SU-DHL-6 (cell line): ENCODE results near the gene TAS2R38.

Experiments used
- H2AFZ ChIP-seq: fragments of 200-600 bp; sonication (generic); 2 replicates; pipeline ENCODE4 v1.6.1; 2014; ENCODE audit warnings: low read depth, mild to moderate bottlenecking, moderate library complexity, mixed read lengths, antibody characterized with exemption, low read length; ENCODE audit not compliant: severe bottlenecking
- H3F3A ChIP-seq: fragments of 200-600 bp; shearing (Covaris generic); 2 replicates; pipeline ENCODE4 v1.6.0; 2016; ENCODE audit warnings: antibody characterized with exemption, mild to moderate bottlenecking; ENCODE audit not compliant: insufficient read depth
- H3K27ac ChIP-seq: fragments of 200-600 bp; sonication (generic); 2 replicates; pipeline ENCODE4 v1.5.1; 2016; ENCODE audit warnings: low read depth, mild to moderate bottlenecking, low read length, moderate library complexity, mixed read lengths
- H3K27me3 ChIP-seq: fragments of 200-600 bp; sonication (generic), shearing (Covaris generic); 2 replicates; pipeline ENCODE4 v1.6.0; 2014; ENCODE audit warnings: mild to moderate bottlenecking, low read length
- H3K36me3 ChIP-seq: fragments of 200-600 bp; sonication (generic); 2 replicates; pipeline ENCODE4 v1.6.1; 2014; ENCODE audit warnings: mild to moderate bottlenecking, low read length, mixed read lengths
- H3K4me2 ChIP-seq: fragments of 300-600, 200-600 bp; shearing (Covaris generic), sonication (generic); 2 replicates; pipeline ENCODE4 v1.6.0; 2014; ENCODE audit warnings: low read length, low read depth, mild to moderate bottlenecking; ENCODE audit not compliant: poor library complexity, severe bottlenecking
- H3K4me3 ChIP-seq: fragments of 200-600 bp; sonication (generic); 2 replicates; pipeline ENCODE4 v1.5.1; 2014; ENCODE audit warnings: antibody characterized with exemption, low read length, mild to moderate bottlenecking, mixed read lengths; ENCODE audit not compliant: insufficient read depth, poor library complexity, severe bottlenecking
- H3K79me2 ChIP-seq: fragments of 200-600 bp; sonication (generic); 2 replicates; pipeline ENCODE4 v1.6.1; 2014; ENCODE audit warnings: mild to moderate bottlenecking, low read length, moderate library complexity; ENCODE audit not compliant: insufficient read depth
- H3K9ac ChIP-seq: fragments of 200-600 bp; sonication (generic); 2 replicates; pipeline ENCODE4 v1.7.0; 2014; ENCODE audit warnings: mild to moderate bottlenecking, low read length
- H3K9me2 ChIP-seq: fragments of 200-600 bp; sonication (generic); replicated peaks from 2 replicates; pipeline ENCODE4 v1.6.1; 2014; ENCODE audit warnings: low read length; ENCODE audit not compliant: insufficient read depth
- H3K9me3 ChIP-seq: fragments of 200-600 bp; sonication (generic); 2 replicates; pipeline ENCODE4 v1.6.1; 2014; ENCODE audit warnings: low read length, mixed read lengths; ENCODE audit not compliant: insufficient read depth
- H4K20me1 ChIP-seq: fragments of 200-600 bp; sonication (generic); 2 replicates; pipeline ENCODE4 v1.6.1; 2014; ENCODE audit warnings: low read depth, mild to moderate bottlenecking, antibody characterized with exemption, low read length, moderate library complexity, mixed read lengths
- CTCF ChIP-seq: fragments of 200-600 bp; sonication (generic); IDR thresholded peaks from one replicate; pipeline ENCODE4 v1.5.1; 2017; ENCODE audit warnings: antibody characterized with exemption, mild to moderate bottlenecking, low read length, moderate library complexity; ENCODE audit not compliant: insufficient read depth, poor library complexity, severe bottlenecking
- EZH2phosphoT487 ChIP-seq: fragments of 200-600 bp; sonication (generic), shearing (Covaris generic); conservative IDR thresholded peaks from 2 replicates; pipeline ENCODE4 v1.6.1; 2018; ENCODE audit warnings: mild to moderate bottlenecking, antibody characterized with exemption, low read length, moderate library complexity, mixed read lengths

TAS2R38 gene

DNA sequence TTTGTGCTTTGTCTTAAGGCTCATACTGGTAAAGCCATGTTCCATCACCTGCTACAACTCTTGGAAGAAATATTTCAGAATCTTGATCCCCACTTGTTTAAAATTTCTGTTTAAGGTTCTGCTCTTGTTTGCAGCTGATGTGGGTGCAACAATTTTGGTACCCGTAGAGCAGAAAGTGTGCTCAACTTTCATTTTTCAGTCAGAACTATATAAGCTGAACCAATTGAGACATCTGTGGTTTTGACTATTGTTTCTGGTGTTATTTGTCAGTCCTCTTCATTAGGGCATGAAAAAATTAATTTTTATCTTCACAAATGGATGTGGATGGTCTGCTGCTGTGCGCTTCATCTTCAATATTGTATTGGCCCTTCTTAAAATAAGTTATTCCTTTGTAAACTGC is 33.0 kb upstream of the TAS2R38 start:
- Histone ChIP-seq H3K9me3 (no peaks in the 10 kb centered on the region), H3K36me3 (no peaks in the 10 kb centered on the region), H2AFZ (no peak overlapping the region), H3K4me2 (no peak overlapping the region), H4K20me1 (no peaks in the 10 kb centered on the region), H3K27ac (no peak overlapping the region), H3K79me2 (no peaks in the 10 kb centered on the region), H3K27me3 (no peaks in the 10 kb centered on the region), H3K9me2 (no peaks in the 10 kb centered on the region), H3F3A (no peaks in the 10 kb centered on the region), H3K9ac (no peak overlapping the region), H3K4me3 (no peak overlapping the region)
- TF ChIP-seq EZH2phosphoT487 (no peak), CTCF (no peak)

DNA sequence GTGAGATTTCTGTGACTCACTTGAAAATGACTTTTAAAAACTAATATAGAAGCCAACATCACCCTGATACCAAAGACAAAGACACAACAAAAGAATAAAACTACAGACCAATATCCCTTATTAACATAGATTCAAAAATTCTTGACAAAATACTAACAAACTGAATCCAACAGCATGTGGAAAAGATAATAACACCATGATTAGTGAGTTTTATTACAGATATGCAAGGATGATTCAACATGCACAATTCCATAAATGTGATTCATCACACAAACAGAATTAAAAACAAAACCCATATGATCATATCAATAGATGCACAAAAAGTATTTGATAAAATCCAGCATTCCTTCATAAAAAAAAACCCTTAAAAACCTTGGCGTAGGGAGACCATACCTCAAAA is 28.6 kb upstream of the TAS2R38 start:
- TF ChIP-seq EZH2phosphoT487 (no peak), CTCF (no peak)
- H3K9me2 ChIP-seq, result no peaks in the 10 kb centered on the region
- no peaks in the 10 kb centered on the region for H4K20me1 ChIP-seq
- H3K36me3 ChIP-seq, result no peaks in the 10 kb centered on the region
- H3K9me3 ChIP-seq, result no peaks in the 10 kb centered on the region
- H3K4me2 ChIP-seq, result no peak overlapping the region
- no peaks in the 10 kb centered on the region for H3K79me2 ChIP-seq
- H3F3A ChIP-seq, result no peaks in the 10 kb centered on the region
- no peak overlapping the region for H2AFZ ChIP-seq
- no peak overlapping the region for H3K27ac ChIP-seq
- H3K9ac ChIP-seq, result no peak overlapping the region
- H3K27me3 ChIP-seq, result no peaks in the 10 kb centered on the region
- no peak overlapping the region for H3K4me3 ChIP-seq

GRCh38 chr7:142001163-142001874 is 27.7 kb upstream of the TAS2R38 start:
- H3K27me3 ChIP-seq, result no peaks in the 10 kb centered on the region
- no peak overlapping the region for H3K4me3 ChIP-seq
- no peak overlapping the region for H3K27ac ChIP-seq
- H3F3A ChIP-seq, result no peaks in the 10 kb centered on the region
- no peaks in the 10 kb centered on the region for H3K79me2 ChIP-seq
- H3K4me2 ChIP-seq, result no peak overlapping the region
- no peak overlapping the region for H3K9ac ChIP-seq
- H3K9me3 ChIP-seq, result no peaks in the 10 kb centered on the region
- TF ChIP-seq CTCF, result no peak
- no peak for TF ChIP-seq EZH2phosphoT487
- no peak overlapping the region for H2AFZ ChIP-seq
- no peaks in the 10 kb centered on the region for H3K36me3 ChIP-seq
- no peaks in the 10 kb centered on the region for H3K9me2 ChIP-seq
- no peaks in the 10 kb centered on the region for H4K20me1 ChIP-seq
